GM12892 (cell line): Measurements from ENCODE around the gene NBEA.

ENCODE experiments used
- DNase-seq: peaks from one replicate; pipeline ENCODE4 v3.0.0; 2011; ENCODE audit not compliant: insufficient read length
- FAIRE-seq: peaks from 2 replicates; lab custom pipeline; 2011; peaks lifted over from hg19 to GRCh38; lab: Jason Lieb, UNC
- POLR2A ChIP-seq: IDR thresholded peaks from 2 replicates; pipeline ENCODE4 v1.6.1; 2011; ENCODE audit warnings: low read depth, low read length, control low read depth
- POLR2AphosphoS5 ChIP-seq: IDR thresholded peaks from 2 replicates; pipeline ENCODE4 v1.6.1; 2011; ENCODE audit warnings: low read depth, low read length, control low read depth
- TAF1 ChIP-seq: IDR thresholded peaks from 2 replicates; pipeline ENCODE4 v1.6.1; 2011; ENCODE audit warnings: low read depth, mild to moderate bottlenecking, control low read depth, low read length, borderline replicate concordance

The NBEA gene

GRCh38 chr13:35260316-35260715, 318.2 kb downstream of the NBEA start:
- no peak for TF ChIP-seq TAF1
- TF ChIP-seq POLR2AphosphoS5, result no peak
- TF ChIP-seq POLR2A, result no peak
- no peak for FAIRE-seq
- DNase-seq, result no peak

GRCh38 chr13:35266412-35266811, 324.3 kb downstream of the NBEA start:
- TF ChIP-seq POLR2AphosphoS5 (no peak), POLR2A (no peak), TAF1 (no peak)
- FAIRE-seq, result no peak
- no peak for DNase-seq

GRCh38 chr13:35278917-35279316, 336.8 kb downstream of the NBEA start:
- no peak for FAIRE-seq
- no peak for TF ChIP-seq POLR2AphosphoS5
- no peak for TF ChIP-seq POLR2A
- TF ChIP-seq TAF1, result no peak
- DNase-seq, result no peak

GRCh38 chr13:35279500-35279899, 337.4 kb downstream of the NBEA start:
- TF ChIP-seq POLR2A (no peak), POLR2AphosphoS5 (no peak), TAF1 (no peak)
- FAIRE-seq (no peak), DNase-seq (no peak)

GRCh38 chr13:35283856-35284255, 341.8 kb downstream of the NBEA start:
- DNase-seq (no peak), FAIRE-seq (no peak)
- TF ChIP-seq POLR2A (no peak), TAF1 (no peak), POLR2AphosphoS5 (no peak)

- no peak for TF ChIP-seq POLR2AphosphoS5
- no peak for TF ChIP-seq POLR2A
- TF ChIP-seq TAF1, result no peak
- no peak for DNase-seq
- FAIRE-seq, result no peak
These were observed 343.6 kb downstream of the NBEA start for GRCh38 chr13:35285677-35286076.

GRCh38 chr13:35292329-35292728, 350.3 kb downstream of the NBEA start:
- TF ChIP-seq POLR2A, result no peak
- no peak for TF ChIP-seq TAF1
- no peak for TF ChIP-seq POLR2AphosphoS5
- FAIRE-seq (no peak), DNase-seq (no peak)

GRCh38 chr13:35293579-35294226, 351.6 kb downstream of the NBEA start:
- DNase-seq (no peak), FAIRE-seq (no peak)
- TF ChIP-seq TAF1 (no peak), POLR2AphosphoS5 (no peak), POLR2A (no peak)

- DNase-seq (no peak), FAIRE-seq (no peak)
- TF ChIP-seq POLR2A (no peak), TAF1 (no peak), POLR2AphosphoS5 (no peak)
These were observed 367.6 kb downstream of the NBEA start for GRCh38 chr13:35309706-35310105.

- DNase-seq (no peak), FAIRE-seq (no peak)
- TF ChIP-seq POLR2A (no peak), POLR2AphosphoS5 (no peak), TAF1 (no peak)
These were observed 390.1 kb downstream of the NBEA start for GRCh38 chr13:35332134-35332533.

GRCh38 chr13:35333157-35333556, 391.1 kb downstream of the NBEA start:
- TF ChIP-seq POLR2A (no peak), TAF1 (no peak), POLR2AphosphoS5 (no peak)
- FAIRE-seq, result no peak
- DNase-seq, result no peak

GRCh38 chr13:35342440-35342839, 400.4 kb downstream of the NBEA start:
- no peak for TF ChIP-seq TAF1
- no peak for TF ChIP-seq POLR2AphosphoS5
- TF ChIP-seq POLR2A, result no peak
- no peak for DNase-seq
- no peak for FAIRE-seq
